PC-9 (cell line): Measurements from ENCODE around the gene SMAD6. TPM values are rescaled to one million over a fixed set of nuclear protein-coding genes. Genes with fewer than 3 reads are reported as not detected.

Experiments
- BruUV-seq: library from RNA; stranded (reverse); fragments of 400-500 nt; replicated peaks from 2 replicates; lab custom pipeline; 2021; lab: Mats Ljungman, UMichigan
- CTCF ChIA-PET: fragments of 300-600 bp; sonication (Branson Sonifier 250); formaldehyde crosslinking; loops from one replicate; lab custom pipeline; 2022; ENCODE audit warnings: antibody characterized with exemption; lab: Charles Lee
- POLR2A ChIA-PET: fragments of 300-600 bp; sonication (Branson Sonifier 250); formaldehyde crosslinking; loops from one replicate; lab custom pipeline; 2022; ENCODE audit warnings: antibody characterized with exemption; ENCODE audit not compliant: unreplicated experiment; lab: Charles Lee
- DNase-seq, 2 experiments: peaks; one replicate each; pipeline versions ENCODE4 v3.0.0 to v3.0.0-alpha.2; 2015 to 2022; ENCODE audit warnings: mixed read lengths in 1 of 2
- H2AFZ ChIP-seq: fragments of 200-600 bp; sonication (generic); 2 replicates; pipeline ENCODE4 v1.8.1; 2017; ENCODE audit warnings: antibody characterized with exemption
- H3F3A ChIP-seq: fragments of 200-600 bp; sonication (generic); 2 replicates; pipeline ENCODE4 v1.8.1; 2017; ENCODE audit warnings: antibody characterized with exemption, mild to moderate bottlenecking, low read depth; ENCODE audit not compliant: insufficient read depth
- H3K27ac ChIP-seq: fragments of 200-600 bp; sonication (generic); 2 replicates; pipeline ENCODE4 v1.6.1; 2016; ENCODE audit warnings: mixed run types
- H3K27me3 ChIP-seq: fragments of 200-600 bp; sonication (generic); 2 replicates; pipeline ENCODE4 v1.6.1; 2016; ENCODE audit warnings: low read depth, mixed run types; ENCODE audit not compliant: insufficient read depth
- H3K36me3 ChIP-seq: fragments of 200-600 bp; sonication (generic); 2 replicates; pipeline ENCODE4 v1.6.1; 2016; ENCODE audit warnings: low read depth, mixed run types
- H3K4me1 ChIP-seq: fragments of 200-600 bp; sonication (generic); replicated peaks from 2 replicates; pipeline ENCODE4 v1.6.1; 2016; ENCODE audit warnings: mixed run types; ENCODE audit not compliant: insufficient read depth
- H3K4me2 ChIP-seq: fragments of 200-600 bp; sonication (generic); 2 replicates; pipeline ENCODE4 v1.6.1; 2017; ENCODE audit warnings: mixed run types
- H3K4me3 ChIP-seq: fragments of 200-600 bp; sonication (generic); 2 replicates; pipeline ENCODE4 v1.6.1; 2016; ENCODE audit warnings: mixed run types
- H3K79me2 ChIP-seq: fragments of 200-600 bp; sonication (generic); 2 replicates; pipeline ENCODE4 v1.6.1; 2017; ENCODE audit warnings: low read depth, mixed run types
- H3K9me2 ChIP-seq: fragments of 200-600 bp; sonication (generic); 2 replicates; pipeline ENCODE4 v1.8.1; 2017; ENCODE audit warnings: mild to moderate bottlenecking; ENCODE audit not compliant: insufficient read depth
- H3K9me3 ChIP-seq: fragments of 200-600 bp; sonication (generic); 2 replicates; pipeline ENCODE4 v1.8.1; 2016; ENCODE audit warnings: low read depth; ENCODE audit not compliant: insufficient read depth
- H4K20me1 ChIP-seq: fragments of 200-600 bp; sonication (generic); 2 replicates; pipeline ENCODE4 v1.8.1; 2017; ENCODE audit not compliant: insufficient read depth
- CTCF ChIP-seq: fragments of 200-600 bp; sonication (generic); conservative IDR thresholded peaks from 2 replicates; pipeline ENCODE4 v1.6.1; 2017; ENCODE audit warnings: mixed run types, antibody characterized with exemption, mild to moderate bottlenecking, moderate library complexity
- EZH2 ChIP-seq: fragments of 200-600 bp; sonication (generic); IDR thresholded peaks from 2 replicates; pipeline ENCODE4 v1.8.0; 2017; ENCODE audit warnings: antibody characterized with exemption, low read depth
- intact Hi-C: fragments of 100-400 bp; cut with micrococcal nuclease; formaldehyde crosslinking; loops from one replicate; pipeline ENCODE4 v1.10.0; 2022; ENCODE audit not compliant: unreplicated experiment
- total RNA-seq: library from RNA; stranded (reverse); gene quantifications from 2 replicates; pipeline ENCODE4 v1.2.3, GENCODE V29; 2021

Gene SMAD6
- total RNA-seq, 1 experiment from 2014 or later = 7.1 TPM

DNA sequence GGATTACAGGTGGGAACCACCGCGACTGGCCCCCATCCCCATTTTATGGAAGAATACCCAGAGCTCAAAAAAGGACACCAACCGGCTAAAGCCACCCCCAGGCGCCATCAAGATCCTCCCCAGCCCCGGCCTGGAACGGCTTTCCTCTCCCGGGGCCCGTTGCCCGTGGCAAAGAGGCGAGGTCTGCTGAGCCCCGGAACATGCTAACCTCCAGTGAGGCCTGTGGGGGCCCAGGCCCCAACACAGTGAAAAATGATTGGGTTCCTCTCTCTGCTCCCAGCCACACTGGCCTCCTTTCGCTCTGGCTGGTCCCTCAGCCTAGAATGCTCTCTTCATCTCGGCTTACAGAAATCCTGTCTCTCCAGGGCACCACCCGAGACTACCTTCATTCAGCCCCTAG, 46.5 kb upstream of the SMAD6 start:
- ChIA-PET CTCF (no interaction called here), POLR2A (no interaction called here)
- TF ChIP-seq CTCF (no peak), EZH2 (no peak)
- no peak overlapping the region for H3K4me2 ChIP-seq
- no peaks in the 10 kb centered on the region for H3K9me2 ChIP-seq
- H3K4me3 ChIP-seq = no peak overlapping the region
- H3K4me1 ChIP-seq = peaks cover 11% of the 10 kb centered on the region; the same call in 1 of the 2 replicates
- no peak for DNase-seq
- H2AFZ ChIP-seq = no peak overlapping the region
- peaks cover 4% of the 10 kb centered on the region; the same call in 1 of the 2 replicates for H3F3A ChIP-seq
- intact Hi-C loops = no loop called here
- no TSS peak for BruUV-seq
- H3K27me3 ChIP-seq = no peaks in the 10 kb centered on the region
- no peak overlapping the region for H3K27ac ChIP-seq
- H3K36me3 ChIP-seq = no peaks in the 10 kb centered on the region
- H3K9me3 ChIP-seq = no peaks in the 10 kb centered on the region
- H4K20me1 ChIP-seq = no peaks in the 10 kb centered on the region
- H3K79me2 ChIP-seq = no peaks in the 10 kb centered on the region

DNA sequence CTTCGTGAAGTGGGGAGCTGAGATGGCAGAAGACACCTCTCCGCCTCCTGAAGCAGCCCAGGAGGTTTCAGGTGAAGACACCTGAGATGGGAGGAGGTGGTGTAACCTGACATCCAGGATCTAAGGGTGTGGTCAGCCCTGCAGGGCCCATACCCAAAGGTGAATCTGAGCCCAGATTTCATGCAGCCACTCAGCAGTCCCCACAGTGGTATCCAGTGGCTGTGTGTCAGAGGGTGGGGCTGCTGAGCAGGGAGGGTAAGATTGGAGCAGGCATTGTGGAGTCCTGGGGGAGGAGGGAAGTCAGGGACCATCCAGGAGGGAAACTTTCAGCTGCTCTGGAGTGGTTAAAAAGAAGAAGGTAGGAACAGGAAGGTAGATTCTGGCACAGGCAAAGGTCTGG, 46.0 kb upstream of the SMAD6 start:
- no peaks in the 10 kb centered on the region for H3K9me2 ChIP-seq
- peak; percentile 60 to 67 for DNase-seq
- H3K9me3 ChIP-seq = no peaks in the 10 kb centered on the region
- no peaks in the 10 kb centered on the region for H4K20me1 ChIP-seq
- no peaks in the 10 kb centered on the region for H3K79me2 ChIP-seq
- H3K27ac ChIP-seq = no peak overlapping the region
- ChIA-PET POLR2A (no interaction called here), CTCF (no interaction called here)
- TF ChIP-seq CTCF (no peak), EZH2 (no peak)
- peaks cover 9% of the 10 kb centered on the region; the same call in 1 of the 2 replicates for H3K4me1 ChIP-seq
- BruUV-seq = no TSS peak
- no peaks in the 10 kb centered on the region for H3K27me3 ChIP-seq
- intact Hi-C loops = no loop called here
- H3F3A ChIP-seq = peaks cover 4% of the 10 kb centered on the region; the same call in 1 of the 2 replicates
- H3K4me3 ChIP-seq = no peak overlapping the region
- no peak overlapping the region for H3K4me2 ChIP-seq
- H2AFZ ChIP-seq = no peak overlapping the region
- no peaks in the 10 kb centered on the region for H3K36me3 ChIP-seq

DNA sequence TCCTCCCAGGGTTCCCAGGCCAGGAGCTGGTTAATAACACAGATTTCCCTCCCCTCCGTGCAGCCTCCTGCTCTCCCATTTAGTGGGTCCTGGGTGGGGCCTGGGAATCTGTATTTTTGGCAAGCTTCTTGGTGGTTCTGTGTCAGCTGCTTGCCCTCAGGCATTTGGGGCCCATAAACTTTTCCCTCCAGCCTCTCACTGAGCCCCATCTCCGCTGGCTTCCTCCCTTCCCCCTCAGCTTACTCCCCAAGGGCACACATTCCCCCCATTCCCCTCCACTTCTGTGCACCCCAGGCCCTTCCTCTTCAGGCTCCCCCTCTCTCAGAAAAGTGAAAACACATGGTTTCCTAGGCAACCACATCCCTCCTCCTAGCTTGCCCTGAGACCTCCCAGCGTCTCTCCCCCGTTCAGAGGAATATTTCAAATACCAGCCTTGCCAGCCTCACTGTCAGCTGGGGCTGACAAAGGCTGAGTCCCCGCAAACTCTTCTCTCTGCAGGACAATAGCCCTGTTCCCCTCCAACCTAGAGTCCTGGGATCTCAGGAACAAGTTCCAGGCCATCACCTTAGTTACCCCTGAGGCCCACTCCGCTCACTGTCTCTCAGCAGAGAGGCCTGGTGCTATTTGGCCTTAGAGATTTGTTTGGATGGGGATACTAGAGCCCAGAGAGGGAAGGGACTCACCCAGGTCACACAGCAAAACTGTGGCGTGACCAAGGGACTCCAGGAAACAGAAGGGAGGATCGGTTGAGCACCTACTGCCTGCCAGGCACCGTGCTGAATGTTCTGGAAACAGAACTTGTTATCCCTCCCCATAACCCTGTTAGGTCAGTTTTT, 44.6 kb upstream of the SMAD6 start:
- Histone ChIP-seq H3K27me3 (no peaks in the 10 kb centered on the region), H2AFZ (no peak overlapping the region), H3K79me2 (no peaks in the 10 kb centered on the region), H4K20me1 (no peaks in the 10 kb centered on the region), H3F3A (peaks cover 4% of the 10 kb centered on the region; the same call in 1 of the 2 replicates), H3K4me2 (no peak overlapping the region), H3K4me3 (no peak overlapping the region), H3K27ac (no peak overlapping the region), H3K9me2 (no peaks in the 10 kb centered on the region), H3K9me3 (no peaks in the 10 kb centered on the region), H3K4me1 (peaks cover 9% of the 10 kb centered on the region; the same call in 1 of the 2 replicates), H3K36me3 (no peaks in the 10 kb centered on the region)
- no peak for DNase-seq
- ChIA-PET CTCF (no interaction called here), POLR2A (no interaction called here)
- TF ChIP-seq CTCF (no peak), EZH2 (no peak)
- BruUV-seq = no TSS peak
- intact Hi-C loops = no loop called here
